Dendritic cell treated with granulocyte-macrophage colony-stimulating factor and Interleukin-4, amounts not matched to agents 40 ng/mL and 50 ng/mL, for 4 days (primary cell): ENCODE data around the gene ARHGAP22.
A peak's percentile ranks its signal among the peaks of the same experiment; 100 is the strongest.

Experiments used
- H3K27ac Mint-ChIP-seq: one replicate; pipeline ENCODE4 v1.8.0; 2022; ENCODE audit warnings: mild to moderate bottlenecking, mixed read lengths
- H3K27me3 Mint-ChIP-seq: one replicate; pipeline ENCODE4 v1.8.0; 2022; ENCODE audit warnings: mild to moderate bottlenecking, mixed read lengths
- H3K36me3 Mint-ChIP-seq: one replicate; pipeline ENCODE4 v1.8.0; 2022; ENCODE audit warnings: low read depth, mixed read lengths
- H3K4me1 Mint-ChIP-seq: one replicate; pipeline ENCODE4 v1.8.0; 2022; ENCODE audit warnings: low read depth, mixed read lengths
- H3K4me3 Mint-ChIP-seq: one replicate; pipeline ENCODE4 v1.8.0; 2022; ENCODE audit warnings: mild to moderate bottlenecking, moderate library complexity, mixed read lengths
- H3K9me3 Mint-ChIP-seq: one replicate; pipeline ENCODE4 v1.8.0; 2022; ENCODE audit warnings: mixed read lengths
- intact Hi-C: fragments of 100-400 bp; cut with micrococcal nuclease; formaldehyde crosslinking; loops from one replicate; pipeline ENCODE4 v1.15.0; 2022

The ARHGAP22 gene

DNA sequence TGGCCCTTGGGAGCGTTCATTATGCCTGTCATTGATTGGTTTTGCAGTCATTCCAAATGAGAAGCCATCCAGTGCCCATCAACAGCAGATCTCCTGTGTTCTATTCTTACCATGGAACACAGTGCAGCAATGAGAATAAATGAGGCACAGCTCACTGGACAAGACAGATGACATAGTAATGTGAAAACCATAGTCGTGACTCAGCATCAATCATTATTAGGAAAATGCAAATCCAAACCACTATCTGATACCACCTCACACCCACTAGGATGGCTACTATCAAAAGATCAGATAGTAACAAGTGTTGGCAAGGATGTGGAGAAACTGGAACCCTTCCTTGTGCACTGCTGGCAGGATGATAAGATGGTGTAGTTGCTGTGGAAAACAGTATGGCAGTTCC is 144.7 kb downstream of the ARHGAP22 start:
- intact Hi-C loops, result no loop called here

GRCh38 chr10:48459270-48460150 is 145.4 kb downstream of the ARHGAP22 start:
- Mint-ChIP-seq H3K9me3 (no peaks in the 10 kb centered on the region), H3K36me3 (peaks cover 31% of the 10 kb centered on the region), H3K27me3 (peaks cover 27% of the 10 kb centered on the region), H3K4me3 (no peak overlapping the region), H3K4me1 (peaks cover 59% of the 10 kb centered on the region), H3K27ac (peak overlapping the region; percentile 25)
- intact Hi-C loops, result no loop called here

More for the DNA sequence above, 144.7 kb downstream of the ARHGAP22 start:
- Mint-ChIP-seq H3K36me3 (peaks cover 24% of the 10 kb centered on the region), H3K4me1 (peaks cover 59% of the 10 kb centered on the region), H3K4me3 (no peak overlapping the region), H3K27me3 (peaks cover 27% of the 10 kb centered on the region), H3K27ac (no peak overlapping the region), H3K9me3 (no peaks in the 10 kb centered on the region)

DNA sequence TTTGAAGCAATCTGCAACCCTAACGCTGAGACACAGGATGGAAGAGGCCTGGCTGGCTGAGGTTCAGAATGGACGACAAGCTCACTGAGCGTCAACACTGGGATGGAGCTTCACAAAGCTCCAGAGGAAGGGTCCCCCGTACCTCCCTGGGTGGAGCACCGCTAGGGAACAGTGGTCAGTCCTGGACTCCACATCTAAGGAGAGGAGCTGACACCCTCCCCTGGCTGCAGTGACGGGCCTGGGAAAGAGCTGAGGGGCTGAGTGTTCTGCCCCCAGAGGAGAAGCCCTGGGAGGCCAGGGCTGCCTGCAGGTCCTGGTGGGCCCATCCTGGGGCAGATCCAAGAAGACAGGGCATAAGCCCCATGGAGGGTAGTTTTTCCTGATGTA is 146.2 kb downstream of the ARHGAP22 start:
- intact Hi-C loops, result no loop called here
- Mint-ChIP-seq H3K27me3 (peaks cover 25% of the 10 kb centered on the region), H3K27ac (no peak overlapping the region), H3K4me1 (peaks cover 53% of the 10 kb centered on the region), H3K4me3 (no peak overlapping the region), H3K36me3 (peaks cover 39% of the 10 kb centered on the region), H3K9me3 (no peaks in the 10 kb centered on the region)

DNA sequence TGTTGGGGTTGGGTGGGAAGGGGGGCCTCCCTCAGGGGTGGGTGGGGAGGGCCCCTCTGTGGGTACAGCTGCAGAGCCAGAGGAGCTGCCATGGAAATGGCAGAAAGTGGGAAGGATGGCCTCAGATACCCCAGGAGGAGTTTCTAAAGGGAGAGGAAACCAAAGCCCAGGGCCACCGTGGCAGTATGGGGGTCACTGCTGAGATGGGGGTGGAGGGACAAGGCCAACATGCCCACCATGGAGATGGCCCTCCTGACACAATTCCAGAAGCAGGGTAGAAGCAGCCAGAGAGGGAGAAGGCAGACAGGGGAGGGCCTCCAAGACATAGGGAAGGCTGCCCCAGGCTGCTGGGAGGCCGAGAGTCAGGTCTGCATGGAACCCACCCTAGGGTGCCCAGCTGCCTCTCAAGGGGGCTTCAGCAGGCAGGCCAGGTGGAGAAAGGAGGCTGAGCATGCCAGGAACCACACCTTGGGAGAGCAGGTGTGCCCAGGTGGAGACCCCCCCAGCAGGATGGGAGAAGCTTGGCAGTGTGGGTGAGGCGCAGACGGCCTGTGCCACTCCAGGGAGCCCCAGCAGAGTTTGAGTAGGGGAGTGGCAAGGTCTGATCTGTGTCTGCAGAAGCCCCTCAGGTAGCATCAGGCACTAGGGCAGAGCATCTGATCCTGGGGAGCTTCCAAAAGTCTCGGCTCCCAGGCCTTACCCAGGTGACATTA is 146.8 kb downstream of the ARHGAP22 start:
- intact Hi-C loops, result no loop called here
- Mint-ChIP-seq H3K27me3 (peaks cover 25% of the 10 kb centered on the region), H3K4me3 (no peak overlapping the region), H3K27ac (peak overlapping the region; percentile 61), H3K4me1 (peaks cover 53% of the 10 kb centered on the region), H3K9me3 (no peaks in the 10 kb centered on the region), H3K36me3 (peaks cover 45% of the 10 kb centered on the region)

- peak overlapping the region; percentile 61 for H3K27ac Mint-ChIP-seq
- peaks cover 25% of the 10 kb centered on the region for H3K27me3 Mint-ChIP-seq
- H3K4me3 Mint-ChIP-seq, result no peak overlapping the region
- peaks cover 53% of the 10 kb centered on the region for H3K4me1 Mint-ChIP-seq
- H3K36me3 Mint-ChIP-seq, result peaks cover 55% of the 10 kb centered on the region
- no peaks in the 10 kb centered on the region for H3K9me3 Mint-ChIP-seq
- intact Hi-C loops, result no loop called here
Observed at GRCh38 chr10:48456808-48457761, 147.8 kb downstream of the ARHGAP22 start.

GRCh38 chr10:48456361-48456804 is 148.5 kb downstream of the ARHGAP22 start:
- Mint-ChIP-seq H3K9me3 (no peaks in the 10 kb centered on the region), H3K27ac (peak overlapping the region; percentile 61), H3K4me3 (no peak overlapping the region), H3K27me3 (peaks cover 25% of the 10 kb centered on the region), H3K4me1 (peaks cover 50% of the 10 kb centered on the region), H3K36me3 (peaks cover 62% of the 10 kb centered on the region)
- intact Hi-C loops, result no loop called here

DNA sequence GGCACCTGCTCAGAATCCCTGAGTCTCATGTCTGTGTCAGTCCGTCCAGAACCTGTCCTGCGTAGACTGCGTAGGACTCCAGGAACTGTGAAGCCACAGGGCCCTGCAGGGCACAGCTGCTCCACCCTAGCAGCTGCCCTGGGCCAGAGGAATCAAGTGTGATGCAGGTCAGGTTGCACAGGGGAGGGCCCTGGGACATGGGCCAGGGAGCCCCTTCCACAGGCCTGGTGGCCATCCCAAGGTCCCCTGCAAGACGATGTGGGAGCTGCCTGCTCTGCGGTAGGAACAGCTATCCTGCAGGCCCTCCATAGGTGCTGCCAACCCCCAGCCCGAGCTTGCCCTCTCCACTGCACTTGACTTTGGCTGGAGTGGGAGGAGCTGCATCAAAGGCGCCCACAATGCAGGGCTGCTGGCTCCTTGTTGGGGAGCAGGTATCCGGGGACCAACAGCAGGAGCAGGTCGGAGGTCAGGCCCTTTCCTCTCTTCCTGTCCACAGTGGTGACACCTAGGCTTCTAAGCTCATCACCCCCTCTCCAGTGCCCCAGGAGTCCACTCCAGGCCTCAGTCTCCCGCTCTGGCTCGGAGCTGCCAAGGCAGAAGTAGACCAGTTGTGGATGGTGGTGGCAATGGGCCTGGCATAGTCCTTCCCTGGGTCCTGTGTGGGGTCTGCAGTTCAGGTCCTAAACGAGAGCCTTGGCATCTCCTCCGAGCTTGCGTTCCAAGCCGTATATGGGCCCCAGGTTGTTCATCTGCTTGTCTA is 149.3 kb downstream of the ARHGAP22 start:
- peaks cover 70% of the 10 kb centered on the region for H3K36me3 Mint-ChIP-seq

DNA sequence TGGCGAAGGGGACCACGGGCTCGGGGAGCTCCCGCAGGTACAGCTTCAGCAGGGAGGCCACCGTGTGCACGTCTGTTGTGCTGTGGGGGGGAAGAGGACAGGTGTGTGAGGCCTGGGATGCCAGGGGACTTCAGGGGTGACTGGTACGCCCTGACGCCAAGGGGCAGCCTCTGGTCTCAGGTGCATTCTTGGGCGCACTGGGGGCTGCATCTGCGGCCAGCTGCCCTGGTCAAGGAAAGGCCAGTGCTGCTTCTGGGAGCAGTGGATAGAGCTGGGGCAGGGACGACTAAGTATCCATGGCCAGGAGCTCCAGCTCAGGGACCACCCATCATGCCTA is 149.8 kb downstream of the ARHGAP22 start:
- H3K27me3 Mint-ChIP-seq, result peaks cover 25% of the 10 kb centered on the region
- intact Hi-C loops, result no loop called here
- H3K4me3 Mint-ChIP-seq, result no peak overlapping the region

More for the DNA sequence above, 149.3 kb downstream of the ARHGAP22 start:
- Mint-ChIP-seq H3K4me1 (peaks cover 42% of the 10 kb centered on the region), H3K9me3 (no peaks in the 10 kb centered on the region), H3K27me3 (peaks cover 25% of the 10 kb centered on the region), H3K27ac (no peak overlapping the region), H3K4me3 (no peak overlapping the region)
- intact Hi-C loops, result no loop called here

DNA sequence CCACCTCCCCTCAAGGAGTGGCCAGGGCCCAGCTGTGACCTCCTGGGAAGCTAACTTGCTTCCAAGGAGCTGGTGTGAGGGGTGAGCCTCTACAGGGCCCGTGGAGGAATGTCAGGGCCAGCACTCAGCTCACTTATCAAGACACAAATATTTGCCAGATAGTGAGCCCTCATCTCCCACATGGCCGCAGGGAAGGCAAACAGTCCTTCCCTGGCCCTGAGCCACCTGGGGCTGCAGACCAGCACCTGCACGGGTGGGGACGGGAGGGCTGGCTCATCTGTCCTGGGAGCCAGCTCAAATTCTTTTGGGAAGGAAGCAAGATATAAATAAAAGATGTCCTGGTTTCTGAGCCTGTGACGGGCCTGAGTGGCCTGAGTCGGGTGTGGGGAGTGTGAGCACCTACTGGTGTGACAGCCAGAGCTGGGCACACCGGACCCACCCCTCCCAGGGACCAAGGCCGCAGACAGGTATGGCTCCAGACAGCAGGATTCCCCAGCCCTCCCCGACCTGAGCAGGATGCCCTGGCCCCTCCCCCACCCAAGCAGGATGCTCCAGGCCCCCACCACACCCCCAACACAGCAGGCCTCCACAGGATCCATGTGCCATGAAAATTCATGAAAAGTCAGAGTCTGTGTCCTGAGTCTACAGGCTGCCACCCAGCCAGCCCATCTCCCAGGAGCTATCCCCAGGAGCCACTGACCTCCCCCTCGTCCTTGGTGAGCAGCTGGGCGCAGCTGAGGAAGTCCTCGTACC is 150.4 kb downstream of the ARHGAP22 start:
- Mint-ChIP-seq H3K9me3 (no peaks in the 10 kb centered on the region), H3K27me3 (peaks cover 23% of the 10 kb centered on the region), H3K36me3 (peaks cover 79% of the 10 kb centered on the region), H3K27ac (no peak overlapping the region), H3K4me1 (peaks cover 32% of the 10 kb centered on the region), H3K4me3 (no peak overlapping the region)
- intact Hi-C loops, result no loop called here

More for the DNA sequence above, 149.8 kb downstream of the ARHGAP22 start:
- H3K27ac Mint-ChIP-seq, result no peak overlapping the region
- peaks cover 76% of the 10 kb centered on the region for H3K36me3 Mint-ChIP-seq
- H3K4me1 Mint-ChIP-seq, result peaks cover 38% of the 10 kb centered on the region
- no peaks in the 10 kb centered on the region for H3K9me3 Mint-ChIP-seq

- Mint-ChIP-seq H3K4me1 (peaks cover 30% of the 10 kb centered on the region), H3K36me3 (peaks cover 74% of the 10 kb centered on the region)
Observed at GRCh38 chr10:48453451-48454301, 151.2 kb downstream of the ARHGAP22 start.

GRCh38 chr10:48452879-48453412 is 151.9 kb downstream of the ARHGAP22 start:
- H3K4me3 Mint-ChIP-seq, result no peak overlapping the region
- intact Hi-C loops, result no loop called here
- no peaks in the 10 kb centered on the region for H3K9me3 Mint-ChIP-seq
- peaks cover 74% of the 10 kb centered on the region for H3K36me3 Mint-ChIP-seq
- H3K4me1 Mint-ChIP-seq, result peaks cover 23% of the 10 kb centered on the region
- H3K27ac Mint-ChIP-seq, result no peak overlapping the region
- peaks cover 11% of the 10 kb centered on the region for H3K27me3 Mint-ChIP-seq

More at GRCh38 chr10:48453451-48454301, 151.2 kb downstream of the ARHGAP22 start:
- intact Hi-C loops, result no loop called here
- no peaks in the 10 kb centered on the region for H3K9me3 Mint-ChIP-seq
- H3K27ac Mint-ChIP-seq, result no peak overlapping the region
- H3K4me3 Mint-ChIP-seq, result no peak overlapping the region
- H3K27me3 Mint-ChIP-seq, result peaks cover 17% of the 10 kb centered on the region
